ENCODE results near the gene HEPHL1. TPM values are rescaled to one million over a fixed set of nuclear protein-coding genes. Genes with fewer than 3 reads are reported as not detected.

The HEPHL1 gene
- total and polyA plus RNA-seq, 2 experiments from 2014 or later, result 0.07 to 0.21 TPM

GRCh38 chr11:94141511-94142307 is 120.6 kb downstream of the HEPHL1 start:
- TF ChIP-seq CREB1 (CRISPR knock-in tag; IDR thresholded peaks at IDR 0.05; ENCODE audit: low read depth) (no peak), POLR2AphosphoS5 (IDR thresholded peaks at IDR 0.05; ENCODE audit: low read depth) (no peak), EZH2phosphoT487 (IDR thresholded peaks at IDR 0.05; ENCODE audit: unreplicated experiment) (no peak), EZH2 (IDR thresholded peaks at IDR 0.05; ENCODE audit: low read depth, unreplicated experiment) (no peak), ZNF331 (CRISPR knock-in tag; IDR thresholded peaks at IDR 0.05; ENCODE audit: low read depth) (no peak), STAT1 (IDR thresholded peaks at IDR 0.05; ENCODE audit: unreplicated experiment) (no peak), JUNB (IDR thresholded peaks at IDR 0.05; ENCODE audit: unreplicated experiment) (no peak)
- no peak overlapping the region for H2AFZ ChIP-seq
- no peak overlapping the region for H3K4me3 ChIP-seq
- ATAC-seq (peak; percentile 71), DNase-seq (ENCODE audit: low spot score) (no peak)
- Mint-ChIP-seq H3K4me1 (peaks cover 71% of the 10 kb centered on the region), H3K27me3 (ENCODE audit: insufficient read depth, low read depth, poor library complexity) (no peaks in the 10 kb centered on the region), H3K27ac (no peak overlapping the region), H3K9me3 (peaks cover 3% of the 10 kb centered on the region; the same call in 1 of the 3 replicates), H3K36me3 (ENCODE audit: low read depth) (peaks cover 5% of the 10 kb centered on the region; the same call in 2 of the 3 replicates), H3K4me3 (no peak overlapping the region)
- no peaks in the 10 kb centered on the region for H3F3A ChIP-seq (replicated peaks; ENCODE audit: low read depth)
- H3K79me2 ChIP-seq (replicated peaks; ENCODE audit: insufficient read depth), result peaks cover 100% of the 10 kb centered on the region
- no peaks in the 10 kb centered on the region for H3K9me2 ChIP-seq (ENCODE audit: insufficient read depth)
- no peaks in the 10 kb centered on the region for H3K27me3 ChIP-seq (ENCODE audit: insufficient read depth)
- no peaks in the 10 kb centered on the region for H3K36me3 ChIP-seq (ENCODE audit: insufficient read depth)
- peaks cover 80% of the 10 kb centered on the region for H4K20me1 ChIP-seq (replicated peaks; ENCODE audit: insufficient read depth)
- peak overlapping the region; percentile 54 for H3K4me2 ChIP-seq
- H3K27ac ChIP-seq (ENCODE audit: low read depth), result no peak overlapping the region
- peaks cover 53% of the 10 kb centered on the region for H3K4me1 ChIP-seq (ENCODE audit: insufficient read depth)

DNA sequence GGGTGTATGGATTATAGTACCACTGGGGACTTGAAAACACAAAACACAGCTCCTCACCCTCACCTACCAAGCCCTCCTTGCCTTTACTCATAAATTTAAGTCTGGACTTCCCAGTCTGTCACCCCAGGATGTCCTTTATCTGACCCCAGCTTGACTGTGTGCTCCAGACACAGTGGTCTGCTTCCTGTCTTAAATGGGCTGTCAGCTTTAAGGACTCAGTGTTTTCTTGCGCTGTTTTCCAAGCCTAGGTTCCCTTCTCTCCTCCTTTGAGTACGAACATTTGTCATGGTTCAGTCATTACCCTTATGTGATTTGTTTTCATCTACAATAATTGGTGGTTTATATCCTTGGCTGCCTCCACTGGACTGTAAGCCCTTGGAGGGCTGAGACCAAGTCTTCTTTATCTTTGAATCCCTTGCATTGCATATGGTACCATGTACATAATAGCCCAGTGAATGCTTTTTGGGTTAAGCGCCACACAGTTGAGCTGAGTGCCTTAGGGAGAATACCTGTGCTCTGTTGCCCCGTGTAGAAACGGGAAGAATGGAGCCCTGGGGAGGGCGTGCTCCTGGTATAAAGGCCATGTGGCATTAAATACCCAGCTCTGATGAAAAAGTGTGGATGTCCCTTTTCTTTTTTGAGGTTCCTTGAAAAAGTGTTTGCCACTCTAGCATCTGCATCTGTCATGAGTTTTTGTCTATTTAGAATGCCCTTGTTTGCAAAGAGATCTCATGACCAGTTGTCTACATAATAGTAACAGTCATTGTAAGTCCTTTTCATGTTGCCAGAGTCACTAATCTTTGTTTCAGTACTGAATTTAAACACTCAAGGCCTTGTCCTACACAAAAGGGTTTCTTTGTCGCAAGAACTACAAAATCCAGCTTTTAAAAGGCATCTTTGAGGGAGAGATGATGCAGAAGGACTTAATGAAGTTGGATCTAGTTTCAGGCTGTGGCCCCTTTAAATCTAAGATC is 121.4 kb downstream of the HEPHL1 start:
- H3K4me1 Mint-ChIP-seq, result peaks cover 73% of the 10 kb centered on the region
- H3K27ac Mint-ChIP-seq, result no peak overlapping the region

More for the DNA sequence above, 121.4 kb downstream of the HEPHL1 start:
- DNase-seq (ENCODE audit: low spot score) (no peak), ATAC-seq (peak; percentile 22; the same call in 2 of the 3 replicates)
- Histone ChIP-seq H3K27ac (ENCODE audit: low read depth) (no peak overlapping the region), H3F3A (replicated peaks; ENCODE audit: low read depth) (no peaks in the 10 kb centered on the region), H3K4me1 (ENCODE audit: insufficient read depth) (peaks cover 62% of the 10 kb centered on the region), H3K36me3 (ENCODE audit: insufficient read depth) (no peaks in the 10 kb centered on the region), H3K9me2 (ENCODE audit: insufficient read depth) (no peaks in the 10 kb centered on the region), H3K79me2 (replicated peaks; ENCODE audit: insufficient read depth) (peaks cover 100% of the 10 kb centered on the region), H3K27me3 (ENCODE audit: insufficient read depth) (no peaks in the 10 kb centered on the region), H2AFZ (no peak overlapping the region), H3K4me3 (no peak overlapping the region), H4K20me1 (replicated peaks; ENCODE audit: insufficient read depth) (peaks cover 82% of the 10 kb centered on the region), H3K4me2 (peak overlapping the region; percentile 54)
- H3K4me3 Mint-ChIP-seq, result no peak overlapping the region
- TF ChIP-seq STAT1 (IDR thresholded peaks at IDR 0.05; ENCODE audit: unreplicated experiment) (no peak), CTCF (conservative IDR thresholded peaks at IDR 0.05; ENCODE audit: low read depth in 2 of 2) (no peak)
- no peaks in the 10 kb centered on the region for H3K9me3 Mint-ChIP-seq
- peaks cover 3% of the 10 kb centered on the region for H3K27me3 Mint-ChIP-seq (ENCODE audit: insufficient read depth, low read depth, poor library complexity)
- no peaks in the 10 kb centered on the region for H3K36me3 Mint-ChIP-seq (ENCODE audit: low read depth)
